ENCODE data around the gene UBE2H. TPM values are rescaled to one million over a fixed set of nuclear protein-coding genes. Genes with fewer than 3 reads are reported as not detected.

Gene UBE2H
- total RNA-seq, 1 donor: 69.1 TPM

- no peak for DNase-seq (ENCODE audit: low read depth)
- no peak for TF ChIP-seq CTCF (IDR thresholded peaks at IDR 0.05; ENCODE audit: insufficient read depth, low read depth, low read length)
- H3K4me3 ChIP-seq (ENCODE audit: low read depth, low read length): no peak overlapping the region
These were observed 159.1 kb downstream of the UBE2H start for GRCh38 chr7:129793506-129794310.

GRCh38 chr7:129792721-129793120 lies 160.0 kb downstream of the UBE2H start:
- no peak overlapping the region for H3K4me3 ChIP-seq (ENCODE audit: low read depth, low read length)
- no peak for DNase-seq (ENCODE audit: low read depth)
- TF ChIP-seq CTCF (IDR thresholded peaks at IDR 0.05; ENCODE audit: insufficient read depth, low read depth, low read length): no peak

GRCh38 chr7:129790136-129790535 lies 162.6 kb downstream of the UBE2H start:
- no peak overlapping the region for H3K4me3 ChIP-seq (ENCODE audit: low read depth, low read length)
- DNase-seq (ENCODE audit: low read depth): no peak
- TF ChIP-seq CTCF (IDR thresholded peaks at IDR 0.05; ENCODE audit: insufficient read depth, low read depth, low read length): no peak

- no peak for TF ChIP-seq CTCF (IDR thresholded peaks at IDR 0.05; ENCODE audit: insufficient read depth, low read depth, low read length)
- no peak for DNase-seq (ENCODE audit: low read depth)
- H3K4me3 ChIP-seq (ENCODE audit: low read depth, low read length): no peak overlapping the region
These were observed 163.1 kb downstream of the UBE2H start for GRCh38 chr7:129789652-129790051.

- no peak for TF ChIP-seq CTCF (IDR thresholded peaks at IDR 0.05; ENCODE audit: insufficient read depth, low read depth, low read length)
- no peak overlapping the region for H3K4me3 ChIP-seq (ENCODE audit: low read depth, low read length)
- no peak for DNase-seq (ENCODE audit: low read depth)
These were observed 163.8 kb downstream of the UBE2H start for GRCh38 chr7:129789000-129789399.

- H3K4me3 ChIP-seq (ENCODE audit: low read depth, low read length): no peak overlapping the region
- TF ChIP-seq CTCF (IDR thresholded peaks at IDR 0.05; ENCODE audit: insufficient read depth, low read depth, low read length): no peak
- DNase-seq (ENCODE audit: low read depth): no peak
These were observed 165.8 kb downstream of the UBE2H start for GRCh38 chr7:129786825-129787563.

All from fibroblast of villous mesenchyme (primary cell).